Activated CD4-positive, alpha-beta T cell treated with anti-CD3 and anti-CD28 coated beads, Interleukin-2, amount 50 U/mL, for 4 hours (primary cell): ENCODE measurements around the gene ENTPD2.
"Not testable (repeated sequence)": the region's sequence is repeated elsewhere in the genome, so short reads cannot be mapped to it uniquely, and the experiment has no call there.

ENCODE experiments used
- DNase-seq, 2 experiments: peaks; one replicate each; pipeline ENCODE4 v3.0.0-alpha.2; 2020

Gene ENTPD2

DNA sequence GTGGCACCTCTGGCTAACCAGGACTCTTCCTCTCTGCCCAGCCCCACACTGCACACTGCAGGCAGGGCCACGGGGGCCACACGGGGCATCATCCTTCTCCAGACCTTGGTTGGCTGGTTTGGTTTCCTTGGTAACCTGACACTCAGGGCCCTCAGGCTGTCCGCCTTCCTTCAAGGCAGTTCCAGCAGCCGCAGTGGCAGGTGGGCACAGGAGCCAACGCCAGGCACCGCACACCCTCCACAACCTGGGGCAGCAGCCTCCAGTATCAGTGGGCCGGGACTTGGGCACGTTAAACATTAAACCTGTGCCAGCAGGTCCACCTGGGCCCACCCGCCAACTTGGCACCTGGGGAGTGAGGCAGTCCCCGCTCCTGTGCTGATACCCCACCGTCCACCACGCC, 9.8 kb downstream of the ENTPD2 start:
- no peak for DNase-seq

DNA sequence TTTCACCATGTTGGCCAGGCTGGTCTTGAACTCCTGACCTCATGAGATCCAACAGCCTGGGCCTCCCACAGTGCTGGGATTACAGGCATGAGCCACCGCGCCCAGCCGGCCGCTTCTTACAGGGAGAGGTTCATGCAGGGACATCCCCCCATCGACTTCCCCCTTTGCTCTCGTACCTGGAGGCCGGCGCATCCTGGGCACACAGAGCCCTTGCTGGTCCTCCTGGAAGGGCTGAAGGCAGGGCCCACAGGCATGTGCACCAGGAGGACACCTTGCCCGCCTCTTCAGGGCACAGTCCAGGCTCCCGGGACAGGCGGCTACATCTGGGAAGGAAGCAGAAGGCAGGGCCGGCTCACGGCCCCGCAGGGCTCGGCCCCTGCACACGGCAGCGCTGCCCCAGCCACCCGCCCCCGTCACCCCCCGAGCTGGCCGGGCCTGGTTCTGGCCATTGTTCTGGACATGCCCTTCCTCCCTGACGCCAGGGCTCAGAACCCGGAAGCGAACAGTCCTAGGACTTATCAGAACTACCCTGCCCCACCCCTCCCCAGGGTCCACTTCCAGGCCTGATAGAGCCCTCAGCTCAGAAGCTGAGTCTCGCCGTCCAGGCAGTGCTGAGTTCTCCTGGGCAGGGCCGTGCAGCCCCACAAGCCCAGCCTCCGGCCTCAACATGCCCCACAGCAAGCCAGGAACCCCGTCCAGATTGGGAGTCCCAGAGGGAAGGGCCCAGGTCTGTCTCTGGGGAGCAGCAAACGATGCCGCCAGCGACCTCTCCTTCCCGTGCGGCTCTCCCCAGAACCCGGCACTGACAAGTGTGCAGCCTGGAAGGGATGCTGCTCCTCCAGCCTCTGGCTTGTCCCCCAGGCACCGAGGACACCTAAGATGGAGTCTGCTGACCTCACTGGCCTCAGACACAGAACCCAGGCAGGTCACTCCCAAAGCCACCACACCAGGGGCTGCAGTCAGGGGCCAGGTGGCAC, 10.8 kb downstream of the ENTPD2 start:
- DNase-seq, result no peak

GRCh38 chr9:137041124-137041523, 12.7 kb downstream of the ENTPD2 start:
- no peak for DNase-seq

DNA sequence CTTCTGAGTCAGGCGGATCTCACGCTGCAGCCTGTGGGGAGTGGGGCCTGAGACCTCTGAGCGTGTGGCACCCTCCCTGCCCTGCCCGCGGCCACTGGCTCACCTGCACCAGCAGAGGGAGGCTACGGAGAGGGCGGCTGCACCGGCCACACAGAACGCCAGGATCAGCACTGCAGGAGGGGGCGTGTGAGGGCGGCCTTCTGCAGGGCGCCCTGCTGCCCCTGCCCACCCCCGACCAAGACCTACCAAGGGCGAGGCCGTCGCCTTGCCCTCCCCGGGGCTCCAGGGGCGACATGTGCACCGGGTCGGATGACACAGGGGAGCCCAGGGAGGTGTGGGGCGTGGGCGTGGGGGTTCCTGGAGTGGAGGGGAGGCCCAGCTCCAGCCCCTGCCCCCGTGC, 13.3 kb downstream of the ENTPD2 start:
- no peak for DNase-seq

DNA sequence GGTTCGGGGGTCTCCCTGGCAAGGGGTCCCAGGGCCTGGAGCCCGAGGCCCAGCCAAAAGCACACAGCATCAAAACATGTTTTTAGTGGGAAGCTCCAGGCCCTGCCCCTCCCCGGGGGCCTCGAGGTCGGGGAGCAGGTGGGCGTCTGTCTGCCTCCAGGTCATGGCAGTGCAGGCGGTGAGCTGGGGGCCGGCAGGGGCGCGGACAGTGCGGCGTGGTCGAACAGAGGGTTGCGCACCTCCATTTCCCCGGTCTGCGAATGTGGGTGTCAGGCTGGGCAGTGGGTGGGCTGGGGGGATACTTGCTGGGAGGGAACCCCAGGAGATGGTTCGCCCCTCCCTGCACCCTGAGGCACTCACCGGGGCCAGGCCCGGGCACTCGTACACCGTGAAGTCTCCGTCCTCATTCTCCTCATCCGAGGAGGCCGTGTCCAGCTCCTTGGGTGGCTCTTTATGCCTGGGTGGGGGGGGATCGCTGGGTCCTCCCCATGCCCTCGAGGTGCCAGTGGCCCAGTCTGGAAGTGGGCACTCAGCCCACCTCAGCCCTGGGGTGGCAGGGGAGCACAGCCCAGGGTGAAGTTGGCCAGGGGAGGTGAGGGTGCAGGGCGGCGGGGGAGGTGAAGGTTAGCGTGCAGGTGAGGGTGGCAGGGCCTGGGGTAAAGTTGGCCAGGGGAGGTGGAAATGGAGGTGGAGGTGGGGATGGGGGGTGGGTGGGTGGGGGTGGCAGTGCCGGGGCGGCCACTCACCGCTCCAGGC, 14.1 kb downstream of the ENTPD2 start:
- DNase-seq, result no peak

GRCh38 chr9:137038916-137039315, 14.9 kb downstream of the ENTPD2 start:
- no peak for DNase-seq

GRCh38 chr9:137037483-137037882, 16.4 kb downstream of the ENTPD2 start:
- no peak for DNase-seq

GRCh38 chr9:137037035-137037434, 16.8 kb downstream of the ENTPD2 start:
- no peak for DNase-seq

DNA sequence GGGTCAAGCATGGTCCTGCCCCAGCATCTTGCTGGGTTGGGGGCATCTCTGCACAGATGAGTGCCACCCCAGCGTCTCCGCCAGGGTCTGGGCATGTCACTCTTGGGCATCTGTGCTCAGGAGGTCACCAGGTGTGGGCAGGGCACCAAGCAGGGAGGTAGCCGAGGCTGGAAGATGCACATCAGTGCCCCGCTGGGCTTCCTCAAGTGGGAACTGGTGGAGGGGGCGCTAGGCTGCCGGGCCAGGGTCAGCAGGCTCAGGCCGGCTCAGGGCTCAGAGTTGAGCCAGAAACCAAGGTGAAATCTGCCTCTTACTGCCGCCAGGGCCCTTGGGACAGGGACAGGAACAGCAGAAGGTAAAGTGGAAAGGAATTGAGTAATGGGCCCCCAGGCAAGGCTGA, 17.9 kb downstream of the ENTPD2 start:
- DNase-seq, result no peak

GRCh38 chr9:137035507-137035834, 18.4 kb downstream of the ENTPD2 start:
- DNase-seq, result no peak

GRCh38 chr9:137034709-137035506, 19.0 kb downstream of the ENTPD2 start:
- peak; percentile 85 for DNase-seq

- no peak for DNase-seq
These were observed 19.7 kb downstream of the ENTPD2 start for GRCh38 chr9:137034039-137034708.

DNA sequence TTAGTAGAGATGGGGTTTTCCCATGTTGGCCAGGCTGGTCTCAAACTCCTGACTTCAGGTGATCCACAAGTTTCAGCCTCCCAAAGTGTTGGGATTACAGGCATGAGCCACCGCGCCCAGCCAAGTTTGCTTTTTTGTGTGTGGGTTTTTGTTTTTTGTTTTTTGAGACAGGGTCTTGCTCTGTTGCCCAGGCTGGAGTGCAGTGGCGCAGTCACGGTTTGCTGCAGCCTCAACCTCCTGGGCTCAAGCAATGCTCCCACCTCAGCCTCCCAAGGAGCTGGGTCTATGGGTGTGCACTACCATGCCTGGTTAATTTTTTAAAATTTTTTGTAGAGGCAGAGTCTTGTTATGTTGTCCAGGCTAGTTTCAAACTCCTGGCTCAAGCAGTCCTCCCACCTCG, 20.4 kb downstream of the ENTPD2 start:
- not testable (repeated sequence) for DNase-seq

DNA sequence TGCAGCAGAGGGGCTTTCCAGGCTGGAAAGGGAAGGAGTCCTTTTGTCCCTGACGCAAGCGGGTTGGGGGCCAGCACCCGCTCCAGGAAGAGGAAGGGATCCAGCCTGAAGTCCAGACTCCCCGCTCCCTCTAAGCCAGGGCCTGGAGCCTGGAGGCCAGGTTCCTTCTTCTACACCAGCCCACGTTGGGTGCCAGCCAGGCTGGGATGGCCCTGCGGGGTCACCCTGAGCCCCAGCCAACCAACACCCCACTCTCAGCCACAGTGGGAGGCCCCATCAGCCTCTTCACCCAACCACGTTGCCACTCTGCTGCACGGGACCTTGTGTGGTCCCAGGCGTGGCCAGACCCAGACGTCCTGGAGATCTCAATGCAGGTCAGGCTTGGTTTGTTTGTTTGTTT, 21.0 kb downstream of the ENTPD2 start:
- DNase-seq, result no peak

- no peak for DNase-seq
These were observed 21.8 kb downstream of the ENTPD2 start, which contains the start of gene FUT7 for GRCh38 chr9:137031904-137032640. TSS of gene FUT7 (minus strand) at chr9:137032088. CDS start at chr9:137031991, 97 bp downstream.

- no peak for DNase-seq
These were observed 23.0 kb downstream of the ENTPD2 start for GRCh38 chr9:137030538-137031527.

GRCh38 chr9:137030006-137030405, 23.9 kb downstream of the ENTPD2 start:
- DNase-seq, result no peak

- DNase-seq, result peak; percentile 60 to 69
These were observed 24.6 kb downstream of the ENTPD2 start for GRCh38 chr9:137029058-137029936.
